Aorta (tissue), 5 donors: ENCODE results near the gene MYBL2. TPM values are rescaled to one million over a fixed set of nuclear protein-coding genes. Genes with fewer than 3 reads are reported as not detected.

ENCODE experiments used
- ATAC-seq: fragments of 200-7000 bp; cut with Tn5 transposase; one replicate; pipeline ENCODE4 v1.9.1; 2022; ENCODE audit warnings: moderate library complexity; ENCODE audit not compliant: low FRiP score
- DNase-seq, 2 donors: peaks; one replicate each; pipeline ENCODE4 v3.0.0-alpha.2; 2020
- H3K27ac ChIP-seq, 2 donors: one replicate each; pipeline ENCODE4 v1.5.1; 2013; ENCODE audit warnings: low read length in 2 of 2, mild to moderate bottlenecking in 2 of 2, moderate library complexity in 2 of 2, control low read depth in 1 of 2, inconsistent platforms in 1 of 2, low read depth in 1 of 2
- H3K27me3 ChIP-seq, 2 donors: one replicate each; pipeline ENCODE4 v1.6.1; 2013; ENCODE audit warnings: control low read depth in 1 of 2, low read length in 1 of 2, mild to moderate bottlenecking in 1 of 2, moderate library complexity in 1 of 2; ENCODE audit not compliant: insufficient read depth in 2 of 2, control insufficient read depth in 1 of 2
- H3K36me3 ChIP-seq, 2 donors: one replicate each; pipeline ENCODE4 v1.6.1; 2013; ENCODE audit warnings: control low read depth in 1 of 2, low read length in 1 of 2, mild to moderate bottlenecking in 1 of 2; ENCODE audit not compliant: insufficient read depth in 2 of 2, control insufficient read depth in 1 of 2
- H3K4me1 ChIP-seq, 2 donors: one replicate each; pipeline ENCODE4 v1.6.1; 2013; ENCODE audit warnings: low read length in 2 of 2, control low read depth in 1 of 2, mild to moderate bottlenecking in 1 of 2, moderate library complexity in 1 of 2; ENCODE audit not compliant: insufficient read depth in 2 of 2, control insufficient read depth in 1 of 2
- H3K4me3 ChIP-seq, 2 donors: one replicate each; pipeline ENCODE4 v1.5.1; 2013; ENCODE audit warnings: low read length in 2 of 2, control low read depth in 1 of 2, mild to moderate bottlenecking in 1 of 2
- H3K9me3 ChIP-seq: one replicate; pipeline ENCODE4 v1.6.1; 2013; ENCODE audit warnings: mild to moderate bottlenecking, low read length; ENCODE audit not compliant: control insufficient read depth
- WGBS, 2 donors: extraction: QIAGEN DNeasy Blood & Tissue Kit; methylation state at CpG; one replicate each; pipeline ENCODE4 v1.1.7; 2013; 5-methylcytosine and 5-hydroxymethylcytosine counted together
- intact Hi-C, 2 donors: fragments of 100-400 bp; cut with DNase I; formaldehyde crosslinking; loops; one replicate each; pipeline versions ENCODE4 v1.14.2 to v1.15.0; 2022
- polyA plus RNA-seq, 2 donors: library from polyadenylated mRNA; stranded (reverse); fragments of 200-250 nt; gene quantifications; one replicate each; pipeline ENCODE4 v1.2.3, GENCODE V29; 2013
- total RNA-seq, 2 donors: library from RNA; stranded (reverse); fragmentation: NEBNext Ultra II Directional; extraction: Animal tissue kit (Norgen Biotek cat#: 25700); gene quantifications; one replicate each; pipeline ENCODE4 v1.2.1, GENCODE V29; 2021
- donor health status: healthy with polysubstance abuse.
- donor health status: Bipolar disorder and iron deficiency.
- donor health status: DM: no; HTN: no; CAD: no.
- donor health status: DM: no; HTN: no; CAD: no.
- donor health status: DM: yes; HTN: yes; CAD: no.

Gene MYBL2
- total and polyA plus RNA-seq, 4 donors, result 0.20 to 1.3 (median 0.89) TPM

GRCh38 chr20:43676368-43676767 is 9.5 kb downstream of the MYBL2 start:
- no peaks in the 10 kb centered on the region for H3K27me3 ChIP-seq
- no peak overlapping the region for H3K27ac ChIP-seq
- WGBS, 2 donors, result 92 to 93% methylated on average over 5 of the region's 5 CpGs
- H3K4me3 ChIP-seq, result no peak overlapping the region
- ATAC-seq (no peak), DNase-seq (no peak)
- intact Hi-C loops, result no loop called here
- H3K4me1 ChIP-seq, result no peaks in the 10 kb centered on the region
- no peaks in the 10 kb centered on the region for H3K36me3 ChIP-seq
- no peaks in the 10 kb centered on the region for H3K9me3 ChIP-seq

- Histone ChIP-seq H3K4me3 (no peak overlapping the region), H3K4me1 (no peaks in the 10 kb centered on the region), H3K9me3 (no peaks in the 10 kb centered on the region), H3K36me3 (no peaks in the 10 kb centered on the region), H3K27me3 (no peaks in the 10 kb centered on the region), H3K27ac (no peak overlapping the region)
- intact Hi-C loops, result no loop called here
- no peak for DNase-seq
- WGBS, 2 donors, result 81 to 84% methylated on average over 7 of the region's 7 CpGs
- ATAC-seq, result no peak
These were observed 14.1 kb downstream of the MYBL2 start for GRCh38 chr20:43680981-43681380.

GRCh38 chr20:43681468-43681942 is 14.6 kb downstream of the MYBL2 start:
- ATAC-seq (no peak), DNase-seq (no peak)
- intact Hi-C loops, result no loop called here
- Histone ChIP-seq H3K36me3 (no peaks in the 10 kb centered on the region), H3K4me1 (no peaks in the 10 kb centered on the region), H3K9me3 (no peaks in the 10 kb centered on the region), H3K4me3 (no peak overlapping the region), H3K27me3 (no peaks in the 10 kb centered on the region), H3K27ac (no peak overlapping the region)
- WGBS, 2 donors, result 22 to 26% methylated on average over 8 of the region's 8 CpGs

GRCh38 chr20:43681991-43682410 is 15.1 kb downstream of the MYBL2 start:
- H3K9me3 ChIP-seq, result no peaks in the 10 kb centered on the region
- no peak for ATAC-seq
- 79 to 81% methylated on average over 2 of the region's 2 CpGs for WGBS, 2 donors
- no peak overlapping the region for H3K27ac ChIP-seq
- intact Hi-C loops, result no loop called here
- no peak for DNase-seq
- H3K36me3 ChIP-seq, result no peaks in the 10 kb centered on the region
- H3K4me3 ChIP-seq, result no peak overlapping the region
- no peaks in the 10 kb centered on the region for H3K27me3 ChIP-seq
- H3K4me1 ChIP-seq, result no peaks in the 10 kb centered on the region

- whole genome bisulfite sequencing, 2 donors, result 95 to 96% methylated on average over 9 of the region's 9 CpGs
- no peak for ATAC-seq
- intact Hi-C loops, result no loop called here
These were observed 15.5 kb downstream of the MYBL2 start for GRCh38 chr20:43682446-43682845.

GRCh38 chr20:43686820-43687219 is 19.9 kb downstream of the MYBL2 start:
- intact Hi-C loops, result no loop called here
- no peak overlapping the region for H3K27ac ChIP-seq
- H3K4me3 ChIP-seq, result no peak overlapping the region
- 94 to 95% methylated on average over 13 of the region's 13 CpGs for WGBS, 2 donors
- H3K4me1 ChIP-seq, result no peaks in the 10 kb centered on the region
- no peaks in the 10 kb centered on the region for H3K27me3 ChIP-seq
- no peak for DNase-seq
- no peaks in the 10 kb centered on the region for H3K36me3 ChIP-seq
- H3K9me3 ChIP-seq, result no peaks in the 10 kb centered on the region
- ATAC-seq, result no peak

More at GRCh38 chr20:43682446-43682845, 15.5 kb downstream of the MYBL2 start:
- Histone ChIP-seq H3K36me3 (no peaks in the 10 kb centered on the region), H3K4me1 (no peaks in the 10 kb centered on the region), H3K27ac (no peak overlapping the region), H3K27me3 (no peaks in the 10 kb centered on the region), H3K4me3 (no peak overlapping the region), H3K9me3 (no peaks in the 10 kb centered on the region)
- no peak for DNase-seq

GRCh38 chr20:43689165-43689564 is 22.3 kb downstream of the MYBL2 start:
- no peaks in the 10 kb centered on the region for H3K27me3 ChIP-seq
- intact Hi-C loops, result no loop called here
- H3K9me3 ChIP-seq, result no peaks in the 10 kb centered on the region
- H3K4me3 ChIP-seq, result no peak overlapping the region
- ATAC-seq, result no peak
- no peak overlapping the region for H3K27ac ChIP-seq
- WGBS, 2 donors, result 91 to 93% methylated on average over 4 of the region's 4 CpGs
- no peak for DNase-seq
- H3K36me3 ChIP-seq, result no peaks in the 10 kb centered on the region
- no peaks in the 10 kb centered on the region for H3K4me1 ChIP-seq

- ATAC-seq, result no peak
- Histone ChIP-seq H3K4me3 (no peak overlapping the region), H3K9me3 (no peaks in the 10 kb centered on the region), H3K36me3 (no peaks in the 10 kb centered on the region), H3K27me3 (no peaks in the 10 kb centered on the region), H3K27ac (no peak overlapping the region), H3K4me1 (no peaks in the 10 kb centered on the region)
- intact Hi-C loops, result no loop called here
- DNase-seq, result no peak
- WGBS, 2 donors, result 88 to 92% methylated on average over 9 of the region's 9 CpGs
These were observed 24.2 kb downstream of the MYBL2 start for GRCh38 chr20:43690943-43691598.

- ATAC-seq (no peak), DNase-seq (no peak)
- Histone ChIP-seq H3K4me1 (no peaks in the 10 kb centered on the region), H3K9me3 (no peaks in the 10 kb centered on the region), H3K27me3 (no peaks in the 10 kb centered on the region), H3K36me3 (no peaks in the 10 kb centered on the region), H3K27ac (no peak overlapping the region), H3K4me3 (no peak overlapping the region)
- WGBS, 2 donors, result 84 to 91% methylated on average over 5 of the region's 5 CpGs
- intact Hi-C loops, result no loop called here
These were observed 25.1 kb downstream of the MYBL2 start for GRCh38 chr20:43691928-43692524.
